HG02571 (cell line): ENCODE data around the gene PDE5A.

ENCODE experiments used
- ATAC-seq: cut with Tn5 transposase; IDR thresholded peaks from one replicate; pipeline ENCODE4 v1.9.1; 2021; ENCODE audit warnings: mild to moderate bottlenecking, moderate library complexity; ENCODE audit not compliant: unreplicated experiment

PDE5A gene

DNA sequence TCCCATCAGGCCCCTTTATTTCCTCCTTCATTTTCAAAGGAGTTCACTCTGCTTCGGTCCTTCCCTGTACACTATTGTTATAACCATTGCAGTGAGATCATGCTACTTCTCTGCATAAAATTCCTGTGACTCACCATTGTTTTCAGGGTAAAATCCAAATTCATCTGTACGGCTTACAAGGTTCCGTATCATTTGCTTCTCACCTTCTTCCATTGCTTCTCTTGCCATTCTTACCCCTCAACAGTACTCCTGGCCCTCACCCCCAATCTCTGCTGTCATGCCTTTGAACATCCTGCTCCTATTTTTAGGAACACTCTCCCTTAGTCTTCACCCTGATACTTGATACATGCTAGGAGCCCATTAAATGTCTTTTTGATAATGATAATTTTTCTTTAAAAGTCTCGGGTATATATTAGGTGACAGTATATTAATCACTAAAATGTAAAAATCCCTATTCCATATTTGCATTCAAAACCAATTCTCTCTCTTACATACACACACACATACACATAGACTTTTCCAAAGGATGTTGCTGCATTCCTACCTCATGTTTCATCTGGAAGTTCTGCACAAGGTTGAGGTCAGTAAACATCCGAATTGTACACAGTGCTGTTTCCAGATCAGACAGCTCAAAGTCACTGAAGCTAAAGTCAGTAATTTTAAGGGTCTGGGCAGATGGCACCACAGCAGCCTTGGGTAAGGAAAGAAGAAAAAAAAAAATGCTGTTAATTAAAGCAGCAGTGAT is 103.4 kb downstream of the PDE5A start:
- ATAC-seq, result no peak

DNA sequence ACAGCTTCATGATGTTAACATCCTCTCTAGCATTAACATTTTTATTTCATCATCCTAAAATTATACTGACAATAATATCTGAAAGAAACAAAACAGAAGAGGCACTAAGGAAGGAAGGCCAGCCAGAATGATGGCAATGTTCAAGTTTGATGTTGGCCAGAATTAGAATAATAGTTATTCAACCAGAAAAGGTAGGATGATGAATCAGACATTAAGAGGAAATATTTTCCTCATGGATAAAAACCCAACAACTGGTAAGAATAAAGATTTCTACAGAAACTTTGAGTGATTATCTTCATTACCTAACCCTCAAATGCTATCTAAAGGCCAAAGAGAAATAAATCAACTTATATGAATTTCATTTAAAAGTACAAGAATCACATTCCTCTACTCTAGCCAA is 105.2 kb downstream of the PDE5A start:
- ATAC-seq, result no peak

DNA sequence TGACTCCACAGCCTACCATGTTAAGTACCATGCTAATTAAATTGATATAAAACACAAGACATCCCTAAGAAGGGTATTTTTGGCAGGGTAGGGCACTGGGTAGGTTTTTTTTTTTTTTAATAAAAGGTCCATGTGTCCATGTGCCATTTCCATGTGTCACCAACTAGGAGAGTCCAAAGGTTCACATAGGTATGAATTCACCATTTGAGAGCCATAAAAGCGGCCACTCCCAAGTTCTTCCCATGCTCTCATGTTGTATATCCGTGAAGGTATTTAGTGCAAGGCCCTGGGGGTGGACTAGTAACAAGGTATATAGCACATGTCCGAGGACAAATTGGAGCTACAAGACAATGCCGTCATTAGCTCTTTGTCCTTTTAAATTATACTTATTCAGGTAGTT is 107.3 kb downstream of the PDE5A start:
- no peak for ATAC-seq

DNA sequence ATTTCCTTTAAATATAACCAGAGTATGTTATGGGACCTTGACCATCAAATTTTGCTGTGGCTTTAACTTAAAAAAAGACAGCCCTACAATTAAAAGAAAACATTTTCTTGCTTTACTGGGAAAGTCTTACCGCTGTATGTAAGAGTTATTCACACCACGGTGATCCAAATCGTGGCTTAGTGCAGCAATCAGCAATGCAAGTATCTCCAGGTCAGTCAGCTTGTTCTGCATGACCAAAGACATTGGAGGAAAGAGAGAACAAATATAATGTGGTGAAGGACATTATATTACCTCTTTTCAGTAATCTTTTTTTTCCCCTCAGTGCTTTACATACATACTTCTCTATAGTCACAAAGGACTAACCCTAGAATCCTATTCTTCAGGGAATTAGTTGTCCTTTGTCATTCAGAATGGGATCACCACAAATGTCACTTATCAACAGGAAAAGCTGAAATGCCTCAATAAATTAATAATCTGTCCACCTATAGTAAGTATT is 109.6 kb downstream of the PDE5A start:
- no peak for ATAC-seq

DNA sequence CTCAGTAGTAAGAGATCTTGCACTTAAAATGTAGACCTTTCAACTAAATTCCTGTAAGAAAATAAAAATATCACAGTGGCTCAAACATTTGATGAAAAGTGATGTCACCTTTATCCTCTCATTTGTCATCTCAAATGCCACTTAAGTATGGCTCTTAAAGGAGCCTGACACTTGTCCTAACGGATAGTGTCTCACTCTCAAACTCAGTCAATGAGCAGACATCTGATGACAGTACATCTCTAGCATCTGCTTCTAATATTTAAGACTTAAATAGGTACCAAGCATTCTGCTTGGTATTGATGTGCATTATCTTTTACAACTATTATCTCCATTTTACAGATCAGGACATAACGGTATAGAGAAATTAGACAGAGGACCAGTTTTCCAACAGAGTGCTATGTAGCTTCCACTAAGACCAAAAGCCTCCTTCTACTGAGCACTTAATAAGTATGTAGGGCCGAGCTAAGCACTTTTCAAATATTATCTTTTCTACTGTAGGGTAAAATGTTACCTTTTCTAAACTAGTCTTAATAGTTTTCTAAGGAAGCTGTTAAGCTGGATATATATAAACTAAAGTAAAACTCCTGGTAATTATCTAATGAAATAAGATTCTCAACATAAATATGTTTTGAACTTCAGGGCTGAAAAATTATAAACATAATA is 110.2 kb downstream of the PDE5A start:
- ATAC-seq, result no peak

DNA sequence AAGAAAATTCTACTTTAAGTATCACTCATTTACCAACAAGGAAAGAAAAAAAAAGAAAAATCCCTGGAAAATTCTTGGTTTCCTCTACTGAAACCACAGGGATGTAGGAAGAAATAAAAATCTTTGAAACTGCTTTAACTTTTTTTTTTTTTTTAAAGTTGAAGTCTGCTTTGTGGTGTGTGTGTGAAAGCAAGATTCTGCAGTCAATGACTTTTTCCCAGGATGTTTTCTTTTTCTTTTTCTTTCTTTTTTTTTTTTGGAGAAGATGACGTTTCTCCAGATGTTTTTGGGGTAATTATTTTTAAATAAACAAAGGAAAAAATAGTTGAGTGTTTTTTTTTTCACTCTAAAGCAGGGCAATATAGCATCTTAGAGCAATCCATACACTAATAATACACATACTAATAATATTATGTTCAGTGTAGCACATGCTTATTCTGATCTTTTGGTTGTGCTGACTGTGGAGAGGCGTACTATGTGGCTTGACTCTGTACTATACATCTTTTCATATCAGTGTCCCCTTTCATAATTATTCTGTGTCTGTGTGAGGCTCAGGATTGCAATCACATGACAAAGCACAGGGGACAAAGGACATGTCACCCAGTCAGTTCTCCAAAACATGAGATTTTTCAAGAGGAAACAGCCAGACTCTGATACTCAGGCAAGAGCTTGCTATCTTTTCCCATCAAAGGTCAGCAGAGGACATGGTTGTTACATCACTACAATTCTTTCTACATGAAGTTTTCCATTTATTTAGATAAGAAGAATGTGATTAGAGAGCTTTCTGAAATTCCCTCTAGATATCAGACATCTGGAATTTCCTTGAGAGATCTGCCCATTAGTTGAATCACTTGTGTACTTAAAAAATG is 111.0 kb downstream of the PDE5A start:
- ATAC-seq, result no peak

DNA sequence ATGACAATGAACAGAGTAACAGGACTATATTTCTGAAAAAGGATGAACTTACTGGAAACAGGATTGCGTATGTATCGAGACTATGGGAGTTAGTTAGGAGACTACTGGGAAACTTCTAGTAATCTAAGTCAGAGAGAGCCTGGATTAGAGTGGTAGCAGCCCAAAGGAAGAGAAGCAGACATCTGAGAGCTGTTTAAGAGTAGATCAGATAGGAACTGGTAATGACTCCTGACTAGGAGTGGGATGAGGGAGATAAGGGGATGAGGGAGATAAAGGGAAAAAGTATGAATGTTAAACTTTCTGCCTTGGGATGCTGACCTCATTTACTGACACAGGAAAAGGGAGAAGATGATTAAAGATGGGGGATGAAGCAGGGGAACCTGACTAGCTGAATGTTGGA is 116.2 kb downstream of the PDE5A start:
- ATAC-seq, result no peak

DNA sequence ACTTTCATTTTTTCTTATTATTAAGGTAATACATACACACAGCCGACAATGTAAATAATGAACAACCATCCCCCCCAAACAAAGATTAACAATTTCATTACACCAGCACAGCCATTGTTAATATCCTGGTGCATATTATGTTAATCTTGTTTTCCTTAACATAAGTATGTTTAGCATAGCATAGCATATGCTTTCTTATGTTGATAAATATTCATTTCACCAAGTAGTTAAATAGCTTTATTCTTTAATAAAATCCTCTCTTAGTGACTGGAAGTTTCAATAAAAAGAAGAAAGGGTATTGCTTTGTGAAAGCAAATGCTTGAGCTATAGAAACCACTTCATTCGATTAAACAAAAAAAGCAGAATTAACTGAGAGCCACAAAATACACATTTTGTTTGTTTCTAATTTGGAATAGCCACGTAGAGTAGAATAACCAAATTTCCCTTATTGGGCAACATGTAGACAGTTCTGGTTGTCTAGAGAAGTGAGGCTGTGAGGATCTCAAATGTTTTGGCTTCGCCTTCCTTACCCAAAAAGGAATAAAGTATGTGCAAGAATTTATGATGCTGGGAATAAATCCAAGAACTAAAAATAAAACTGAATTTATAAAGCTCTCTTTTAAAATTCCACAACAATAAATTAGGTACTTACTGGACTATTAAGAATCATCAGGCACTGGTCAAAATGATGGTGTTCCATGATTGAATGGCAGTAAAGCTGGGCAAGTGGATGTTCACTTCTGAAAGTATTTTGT is 118.0 kb downstream of the PDE5A start:
- no peak for ATAC-seq

DNA sequence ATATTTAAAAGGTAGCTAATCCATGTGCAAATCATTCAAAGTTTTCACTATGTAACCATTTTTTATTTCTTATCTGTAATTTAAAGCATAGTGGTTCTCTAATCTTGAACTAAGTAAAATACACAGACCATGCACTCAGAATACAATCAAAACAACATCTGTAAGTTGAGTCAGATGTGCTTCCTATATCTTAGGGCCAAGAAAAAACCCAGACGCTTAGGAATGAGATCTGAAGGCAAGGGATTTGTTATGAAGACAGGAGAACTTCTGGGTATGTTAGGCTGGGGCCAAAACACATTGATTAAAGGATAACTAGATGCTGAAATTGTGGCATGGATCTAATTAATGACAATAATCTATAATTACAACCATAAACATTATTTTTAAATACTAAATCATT is 120.3 kb downstream of the PDE5A start:
- no peak for ATAC-seq

DNA sequence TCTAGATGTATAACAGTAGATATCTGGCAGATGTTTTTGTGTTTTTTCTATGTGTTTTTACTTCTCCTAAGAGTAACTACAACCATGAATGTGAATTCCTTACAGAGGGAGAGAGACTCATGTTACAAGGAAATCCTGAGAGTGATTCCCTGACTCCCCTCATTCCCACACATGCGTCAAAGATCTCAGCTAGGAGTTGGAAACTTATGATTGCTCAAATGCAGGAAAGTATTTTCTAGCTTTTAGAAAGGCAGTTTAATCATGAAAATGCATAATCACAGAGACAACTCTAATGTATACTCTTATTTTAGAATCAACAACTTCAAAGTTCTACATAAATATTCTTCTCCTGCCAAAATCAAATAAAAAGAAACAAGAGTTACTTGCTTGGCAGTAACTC is 121.8 kb downstream of the PDE5A start:
- no peak for ATAC-seq

DNA sequence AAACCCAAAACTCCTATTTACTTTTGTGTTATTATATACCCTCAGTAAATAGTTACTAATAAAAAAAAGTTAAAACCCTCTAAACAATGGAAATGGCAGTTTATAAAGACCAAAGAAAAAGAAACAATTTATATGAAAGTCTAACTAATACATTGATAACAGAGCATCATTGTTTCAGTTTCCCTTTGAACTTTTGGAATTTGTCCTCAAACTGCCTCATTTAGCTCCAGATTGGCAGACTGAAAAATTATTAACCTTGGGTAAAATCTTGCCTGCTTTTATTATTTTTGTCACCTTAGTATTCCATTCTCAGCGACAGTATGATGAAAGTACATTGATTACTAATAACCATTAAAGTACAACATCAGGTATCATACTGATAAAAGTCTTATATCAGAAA is 124.0 kb downstream of the PDE5A start:
- no peak for ATAC-seq

DNA sequence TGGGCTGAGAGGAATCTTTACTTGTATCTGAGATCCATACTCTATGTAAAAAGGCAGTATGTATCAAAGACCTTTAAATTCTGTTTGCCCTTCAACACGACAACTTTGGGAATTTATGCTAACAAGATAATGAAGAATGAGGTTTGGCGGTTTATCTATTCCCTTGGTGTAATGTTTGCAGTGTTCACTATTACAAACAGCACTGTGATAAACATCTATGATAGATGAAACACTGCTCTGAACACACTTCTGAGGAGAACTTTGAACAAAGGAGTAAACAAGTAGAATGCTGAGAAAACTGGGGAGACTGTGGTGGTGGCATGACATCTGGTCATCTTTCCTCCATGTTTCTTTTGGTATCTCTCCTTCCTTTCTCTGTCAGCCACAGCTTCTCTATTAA is 126.9 kb downstream of the PDE5A start:
- no peak for ATAC-seq

DNA sequence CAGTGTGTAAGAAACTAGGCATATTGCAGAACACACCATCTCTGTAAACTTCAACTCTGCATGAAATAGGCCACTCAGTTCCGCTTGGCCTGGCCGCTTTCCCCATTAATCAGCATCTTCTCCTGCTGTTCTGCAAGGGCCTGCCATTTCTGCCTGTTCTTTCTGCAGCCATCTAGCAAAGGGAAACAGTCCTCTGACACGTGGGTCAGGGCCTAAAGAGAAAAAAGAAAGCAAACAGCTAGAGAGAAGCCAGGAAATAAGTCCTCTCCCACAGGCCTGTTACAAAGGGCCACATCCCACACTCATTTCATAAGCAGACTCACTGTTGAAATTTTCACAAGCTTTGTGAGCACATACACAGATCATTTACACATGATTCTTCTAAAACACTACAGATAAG is 130.1 kb downstream of the PDE5A start:
- no peak for ATAC-seq

DNA sequence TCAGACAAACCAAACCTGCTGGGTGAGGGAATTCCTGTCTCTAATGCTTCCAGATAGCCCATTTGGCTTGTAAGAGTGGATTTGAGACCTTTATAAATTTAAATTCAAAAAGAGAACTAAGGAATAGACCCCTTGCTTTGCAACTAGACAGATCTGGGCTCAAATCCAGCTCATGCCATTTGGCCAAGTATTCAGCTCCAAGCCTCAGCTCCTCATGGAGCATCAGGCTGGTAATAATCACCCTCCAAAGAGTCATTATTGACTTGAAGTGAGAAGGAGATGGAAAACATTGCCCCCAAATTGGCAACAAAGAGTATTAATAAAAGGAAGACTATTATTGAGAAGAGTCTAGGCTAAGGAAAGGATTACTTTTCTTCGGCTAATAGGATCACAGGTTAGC is 134.7 kb downstream of the PDE5A start:
- no peak for ATAC-seq

DNA sequence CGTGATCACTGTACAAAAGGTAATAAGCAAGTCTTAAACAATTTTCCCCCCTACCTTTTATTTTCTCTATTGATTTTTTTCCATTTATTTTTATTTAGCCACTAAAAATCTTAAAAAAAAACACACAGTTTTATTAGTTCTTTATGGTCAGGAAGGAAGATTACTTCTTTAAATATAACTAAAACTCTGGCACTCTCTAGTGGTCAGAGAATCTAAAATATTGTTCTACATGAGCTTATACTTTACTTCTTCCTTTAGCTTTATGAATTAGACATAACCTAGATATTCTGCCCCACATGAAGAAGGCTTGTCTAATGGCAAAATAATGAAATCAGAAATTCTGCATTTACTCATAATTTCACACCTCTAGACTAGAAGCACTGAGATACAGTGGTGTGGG is 135.2 kb downstream of the PDE5A start:
- no peak for ATAC-seq

DNA sequence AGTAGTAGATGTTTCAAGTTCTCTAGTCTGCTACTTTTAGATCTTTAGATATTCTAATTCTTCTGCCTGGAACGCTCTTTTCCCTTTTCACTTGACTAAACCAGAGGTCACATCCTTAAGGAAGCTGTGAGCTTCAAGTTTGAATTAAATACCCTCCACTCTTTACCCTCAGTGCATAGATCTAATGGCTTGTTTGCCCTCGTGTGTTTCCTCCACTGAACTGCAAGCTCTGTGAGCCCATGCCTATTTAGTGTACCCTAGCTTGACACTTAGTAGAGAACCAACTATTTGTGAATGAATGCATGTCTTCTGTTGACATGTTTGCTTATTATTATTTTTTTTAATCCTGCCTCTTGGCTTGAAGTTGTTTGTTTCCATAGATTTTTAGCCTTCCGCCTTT is 138.3 kb downstream of the PDE5A start:
- ATAC-seq, result no peak

DNA sequence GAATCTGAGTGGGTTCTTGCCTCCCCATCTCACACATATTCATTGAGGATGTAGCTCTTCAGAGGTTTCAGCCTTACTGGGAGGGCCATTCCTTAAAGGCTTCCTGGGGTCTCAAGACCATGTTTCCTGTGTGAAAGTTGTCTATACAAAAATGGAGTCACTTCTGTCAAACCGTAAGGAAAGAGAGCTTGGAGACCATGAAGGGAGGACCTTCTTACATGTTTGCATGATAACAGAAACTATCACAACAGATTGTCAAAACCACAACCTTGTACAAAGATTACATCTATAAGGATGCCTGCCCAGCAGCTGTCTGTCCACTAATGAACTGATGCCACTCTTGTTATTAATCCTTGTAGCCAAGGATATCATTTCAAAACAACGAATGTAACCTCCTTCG is 139.3 kb downstream of the PDE5A start:
- ATAC-seq, result no peak

DNA sequence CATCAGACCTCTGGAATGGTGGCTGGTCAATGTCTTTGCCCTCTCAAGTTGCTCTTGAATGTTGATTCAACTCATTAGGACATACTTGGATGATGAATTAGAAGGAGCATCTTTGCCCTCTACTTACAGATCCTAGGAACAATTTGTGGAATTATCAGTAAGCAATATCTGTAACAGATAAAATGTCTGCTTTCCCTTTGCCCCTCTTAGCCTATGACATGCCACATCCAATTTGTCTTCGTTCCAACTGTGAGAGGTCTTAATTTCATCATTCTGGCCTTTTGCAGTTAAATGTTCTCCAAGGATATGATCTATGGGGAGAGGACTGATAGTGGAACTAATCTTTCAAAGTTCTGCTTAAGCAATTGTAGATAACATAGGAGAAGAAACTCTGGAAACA is 148.3 kb downstream of the PDE5A start:
- no peak for ATAC-seq

DNA sequence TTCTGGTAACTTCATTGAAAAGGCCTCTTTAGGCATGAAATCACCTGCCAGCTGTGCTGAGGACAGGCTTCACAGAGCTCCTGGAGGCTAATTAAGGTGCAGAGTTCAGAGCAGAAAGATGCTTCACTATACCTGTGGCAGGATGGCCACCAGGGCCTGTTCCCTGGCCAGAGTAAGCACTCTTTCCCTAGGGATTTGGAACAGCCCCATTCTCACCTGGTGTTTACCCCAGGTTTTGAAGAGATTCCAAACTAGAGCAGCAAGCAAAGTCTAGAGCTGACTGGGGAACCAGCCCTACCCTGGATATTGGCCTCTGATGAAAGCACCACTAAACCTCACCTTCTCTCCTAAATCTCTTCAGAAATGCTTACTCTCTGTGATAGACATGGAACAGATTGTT is 148.8 kb downstream of the PDE5A start:
- no peak for ATAC-seq

DNA sequence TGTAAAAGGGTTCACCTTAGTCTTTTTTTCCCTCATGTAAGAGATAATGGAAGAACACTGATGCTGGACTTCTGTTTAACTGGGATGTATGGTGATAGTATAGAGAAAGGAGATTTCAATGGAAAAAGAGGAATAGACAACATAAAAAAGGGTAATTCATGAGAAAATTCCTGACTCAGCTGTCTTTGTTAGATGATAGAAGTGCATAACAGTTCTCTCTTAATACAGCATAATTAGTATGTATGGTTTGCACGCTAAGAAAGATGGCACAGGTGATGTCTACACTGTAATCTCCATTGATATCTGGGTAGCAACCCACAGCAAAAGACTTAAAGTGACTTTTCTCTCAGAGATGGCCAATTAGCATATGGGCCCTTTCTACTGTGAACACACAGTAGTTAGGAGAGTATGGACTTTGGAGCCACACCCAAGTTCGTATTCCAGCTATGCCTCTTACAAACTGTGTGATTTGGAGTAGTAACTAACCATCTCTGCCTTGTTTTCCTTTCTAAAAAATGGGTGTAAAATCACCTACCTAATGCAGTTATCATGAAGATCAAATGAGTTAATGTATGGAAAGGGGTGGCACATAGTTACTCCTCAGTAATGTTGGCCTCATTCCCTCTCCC is 149.3 kb downstream of the PDE5A start:
- ATAC-seq, result no peak
